Parathyroid adenoma (tissue), 2 donors: Measurements from ENCODE around the gene TSEN15.

Experiments used
- H2AFZ ChIP-seq: fragments of 300-600 bp; sonication (generic); one replicate; pipeline ENCODE4 v1.7.0; 2017; ENCODE audit warnings: antibody characterized with exemption, mild to moderate bottlenecking
- H3K27ac ChIP-seq: fragments of 300-600 bp; sonication (generic); one replicate; pipeline ENCODE4 v1.7.0; 2017
- H3K27me3 ChIP-seq: fragments of 300-600 bp; sonication (generic); one replicate; pipeline ENCODE4 v1.7.0; 2017; ENCODE audit warnings: low read length; ENCODE audit not compliant: control insufficient read depth, insufficient read depth
- H3K36me3 ChIP-seq: fragments of 300-600 bp; sonication (generic); one replicate; pipeline ENCODE4 v1.7.0; 2017; ENCODE audit warnings: low read length; ENCODE audit not compliant: control insufficient read depth, insufficient read depth
- H3K4me1 ChIP-seq: fragments of 300-600 bp; sonication (generic); one replicate; pipeline ENCODE4 v1.7.0; 2017; ENCODE audit warnings: control low read depth
- H3K4me2 ChIP-seq: fragments of 300-600 bp; sonication (generic); one replicate; pipeline ENCODE4 v1.7.0; 2017; ENCODE audit warnings: low read length
- H3K4me3 ChIP-seq: fragments of 300-600 bp; sonication (generic); one replicate; pipeline ENCODE4 v1.7.0; 2017; ENCODE audit warnings: low read depth, low read length
- H3K79me2 ChIP-seq: fragments of 300-600 bp; sonication (generic); one replicate; pipeline ENCODE4 v1.7.0; 2017; ENCODE audit warnings: control low read depth
- H3K9ac ChIP-seq: fragments of 300-600 bp; sonication (generic); one replicate; pipeline ENCODE4 v1.7.0; 2017; ENCODE audit warnings: mild to moderate bottlenecking
- H3K9me3 ChIP-seq: fragments of 300-600 bp; sonication (generic); one replicate; pipeline ENCODE4 v1.7.0; 2017; ENCODE audit warnings: low read length; ENCODE audit not compliant: control insufficient read depth
- CTCF ChIP-seq: fragments of 300-600 bp; sonication (generic); IDR thresholded peaks from one replicate; pipeline ENCODE4 v1.7.0; 2017; ENCODE audit warnings: antibody characterized with exemption, mild to moderate bottlenecking
- donor health status: primary hyperparathyroidism.

The TSEN15 gene

DNA sequence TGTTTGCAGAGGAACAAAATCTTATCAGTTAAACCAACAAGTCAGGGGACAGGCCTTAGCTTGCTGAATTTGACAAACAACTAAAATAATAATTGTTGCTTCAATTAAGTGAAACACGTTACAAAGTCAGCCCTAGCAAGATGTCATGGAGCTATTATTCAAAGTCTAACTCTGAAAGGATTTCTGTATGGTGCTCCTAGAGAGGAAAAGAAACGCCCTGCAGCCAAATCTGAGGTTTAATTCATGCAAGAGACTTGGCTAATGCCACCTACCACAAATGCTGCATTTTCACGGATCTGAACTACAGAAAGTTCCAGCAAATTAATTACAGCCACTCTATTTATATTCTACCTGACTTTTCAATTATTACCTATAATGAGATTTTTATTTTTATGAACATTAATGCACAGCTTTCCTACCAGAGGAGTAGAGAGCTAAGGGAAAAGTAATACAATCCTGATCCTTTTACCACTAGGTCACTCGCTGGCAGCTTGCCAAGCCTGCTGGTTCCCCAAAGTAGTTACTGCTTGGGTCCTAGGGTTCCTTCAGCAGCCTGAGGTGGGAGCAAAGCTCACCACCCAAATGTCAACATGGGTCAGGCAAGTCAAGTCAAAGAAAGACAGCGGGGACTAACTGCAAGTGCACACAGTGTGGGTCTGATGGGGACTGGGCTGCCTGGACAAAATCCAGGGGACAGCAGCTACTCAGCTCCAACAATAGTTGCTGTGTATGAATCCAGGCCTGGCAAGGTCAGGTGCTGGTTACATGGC is 22.5 kb upstream of the TSEN15 start:
- no peak for TF ChIP-seq CTCF
- Histone ChIP-seq H2AFZ (no peak overlapping the region), H3K36me3 (no peaks in the 10 kb centered on the region), H3K27me3 (no peaks in the 10 kb centered on the region), H3K4me3 (no peak overlapping the region), H3K4me2 (no peak overlapping the region), H3K9ac (no peak overlapping the region), H3K27ac (no peak overlapping the region), H3K79me2 (no peaks in the 10 kb centered on the region), H3K9me3 (no peaks in the 10 kb centered on the region), H3K4me1 (peaks cover 9% of the 10 kb centered on the region)

DNA sequence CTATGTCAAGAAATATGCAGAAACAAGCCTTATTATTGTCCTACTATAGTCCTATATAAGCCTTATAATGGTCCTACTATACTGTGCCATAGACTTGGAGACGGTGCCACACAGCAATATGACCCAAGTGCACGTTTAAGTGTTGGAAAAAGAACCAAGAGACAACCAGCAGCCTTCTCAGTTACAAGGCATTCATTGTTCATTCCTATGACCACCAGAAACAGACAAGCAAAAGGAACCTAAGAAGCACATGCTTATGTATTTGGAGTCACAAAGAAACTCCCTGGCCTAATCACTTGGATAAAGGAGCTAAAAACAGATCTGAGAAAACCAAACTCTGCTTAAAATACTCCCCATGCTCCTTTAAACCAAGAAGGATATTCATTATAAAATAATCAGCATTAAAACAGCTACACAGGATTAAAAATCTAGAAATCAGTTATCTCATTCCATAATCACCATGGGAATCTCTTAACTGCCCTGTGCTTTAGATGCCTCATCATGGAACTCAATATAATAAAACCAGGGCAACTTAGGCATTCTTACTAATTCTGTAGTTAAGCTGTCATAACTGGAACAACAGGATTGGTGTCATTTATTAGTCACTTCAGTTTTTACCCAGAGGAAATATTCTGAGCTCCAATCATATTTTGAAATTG is 21.0 kb upstream of the TSEN15 start:
- no peak for TF ChIP-seq CTCF
- Histone ChIP-seq H3K4me3 (no peak overlapping the region), H3K4me1 (peaks cover 3% of the 10 kb centered on the region), H3K27me3 (no peaks in the 10 kb centered on the region), H3K36me3 (no peaks in the 10 kb centered on the region), H3K9me3 (no peaks in the 10 kb centered on the region), H3K9ac (no peak overlapping the region), H3K79me2 (no peaks in the 10 kb centered on the region), H3K27ac (no peak overlapping the region), H2AFZ (no peak overlapping the region), H3K4me2 (no peak overlapping the region)

- no peaks in the 10 kb centered on the region for H3K4me1 ChIP-seq
These were observed 20.5 kb upstream of the TSEN15 start for GRCh38 chr1:184031092-184031408.

DNA sequence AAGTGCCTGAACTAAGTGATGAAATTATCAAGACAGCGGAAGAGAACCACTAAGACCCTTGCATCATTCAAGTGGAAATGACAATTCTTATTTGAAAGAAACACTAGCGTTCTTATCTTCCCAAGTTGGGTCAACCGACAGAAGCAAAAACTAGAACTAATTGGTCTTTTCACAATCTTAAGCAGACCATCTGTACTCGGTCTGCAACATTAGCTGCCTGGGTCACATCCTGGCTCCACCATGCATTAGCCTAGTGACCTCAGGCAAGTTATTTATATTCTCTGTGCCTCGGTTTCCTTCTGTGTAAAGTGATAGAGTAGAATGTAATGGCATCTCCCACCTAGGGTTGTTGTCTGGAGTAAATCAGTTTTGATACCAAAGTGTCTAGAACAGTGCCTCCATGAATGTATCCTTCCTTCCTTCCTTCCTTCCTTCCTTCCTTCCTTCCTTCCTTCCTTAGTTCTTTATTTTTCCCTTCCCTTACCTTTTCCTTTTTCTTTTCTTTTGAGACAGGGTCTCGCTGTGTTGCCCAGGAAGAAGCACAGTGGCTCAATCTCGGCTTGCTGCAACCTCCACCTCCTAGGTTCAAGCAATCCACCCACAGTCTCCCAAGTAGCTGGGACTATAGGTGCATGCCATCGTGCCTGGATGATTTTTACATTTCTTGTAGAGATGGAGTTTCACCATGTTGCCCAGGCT is 20.0 kb upstream of the TSEN15 start:
- no peak overlapping the region for H3K4me3 ChIP-seq
- no peak overlapping the region for H3K27ac ChIP-seq
- H3K27me3 ChIP-seq: no peaks in the 10 kb centered on the region
- no peak for TF ChIP-seq CTCF
- H2AFZ ChIP-seq: no peak overlapping the region
- H3K9ac ChIP-seq: no peak overlapping the region
- H3K4me2 ChIP-seq: no peak overlapping the region
- H3K9me3 ChIP-seq: no peaks in the 10 kb centered on the region
- H3K36me3 ChIP-seq: no peaks in the 10 kb centered on the region
- no peaks in the 10 kb centered on the region for H3K4me1 ChIP-seq
- no peaks in the 10 kb centered on the region for H3K79me2 ChIP-seq

More at GRCh38 chr1:184031092-184031408, 20.5 kb upstream of the TSEN15 start:
- H3K79me2 ChIP-seq: no peaks in the 10 kb centered on the region
- H2AFZ ChIP-seq: no peak overlapping the region
- no peaks in the 10 kb centered on the region for H3K36me3 ChIP-seq
- H3K27me3 ChIP-seq: no peaks in the 10 kb centered on the region
- H3K4me3 ChIP-seq: no peak overlapping the region
- no peak for TF ChIP-seq CTCF
- H3K27ac ChIP-seq: no peak overlapping the region
- H3K9ac ChIP-seq: no peak overlapping the region
- no peaks in the 10 kb centered on the region for H3K9me3 ChIP-seq
- H3K4me2 ChIP-seq: no peak overlapping the region
